ENCODE measurements around the gene CRHR2.
"Not testable (repeated sequence)": the region's sequence is repeated elsewhere in the genome, so short reads cannot be mapped to it uniquely, and the experiment has no call there.

The CRHR2 gene

GRCh38 chr7:30682212-30683083 is at the start of gene CRHR2:
Gene CRHR2 (minus strand): TSS chr7:30682456. CDS start chr7:30682280, 176 bp downstream.
- DNase-seq: peak in 1 of 2 donors; percentile 9

GRCh38 chr7:30731581-30731980 is 49.3 kb upstream of the CRHR2 start:
- DNase-seq: no peak

GRCh38 chr7:30730996-30731395 is 48.7 kb upstream of the CRHR2 start:
- no peak for DNase-seq

GRCh38 chr7:30730097-30730496 is 47.8 kb upstream of the CRHR2 start:
- DNase-seq: no peak

- no peak for DNase-seq
These were observed 47.4 kb upstream of the CRHR2 start for GRCh38 chr7:30729642-30730041.

GRCh38 chr7:30728591-30729100 is 46.4 kb upstream of the CRHR2 start:
- no peak for DNase-seq

- peak; percentile 19 to 36 for DNase-seq
These were observed 45.0 kb upstream of the CRHR2 start for GRCh38 chr7:30727061-30727945.

GRCh38 chr7:30726296-30727006 is 44.2 kb upstream of the CRHR2 start:
- DNase-seq: no peak

GRCh38 chr7:30723776-30724175 is 41.5 kb upstream of the CRHR2 start:
- no peak for DNase-seq

GRCh38 chr7:30722671-30723070 is 40.4 kb upstream of the CRHR2 start:
- DNase-seq: no peak

- no peak for DNase-seq
These were observed 39.9 kb upstream of the CRHR2 start for GRCh38 chr7:30722187-30722586.

GRCh38 chr7:30721211-30721610 is 39.0 kb upstream of the CRHR2 start:
- no peak for DNase-seq

GRCh38 chr7:30719434-30719833 is 37.2 kb upstream of the CRHR2 start:
- DNase-seq: not testable (repeated sequence)

GRCh38 chr7:30717181-30717580 is 34.9 kb upstream of the CRHR2 start:
- DNase-seq: no peak

GRCh38 chr7:30714129-30714528 is 31.9 kb upstream of the CRHR2 start:
- no peak for DNase-seq

GRCh38 chr7:30713392-30713791 is 31.1 kb upstream of the CRHR2 start:
- DNase-seq: no peak

GRCh38 chr7:30710669-30711068 is 28.4 kb upstream of the CRHR2 start:
- no peak for DNase-seq

GRCh38 chr7:30709549-30709948 is 27.3 kb upstream of the CRHR2 start:
- no peak for DNase-seq

GRCh38 chr7:30708983-30709382 is 26.7 kb upstream of the CRHR2 start:
- no peak for DNase-seq

GRCh38 chr7:30708412-30708811 is 26.2 kb upstream of the CRHR2 start:
- no peak for DNase-seq

GRCh38 chr7:30707391-30708357 is 25.4 kb upstream of the CRHR2 start:
- no peak for DNase-seq

GRCh38 chr7:30706908-30707307 is 24.7 kb upstream of the CRHR2 start:
- DNase-seq: no peak

Measured in activated CD4-positive, alpha-beta T cell treated with anti-CD3 and anti-CD28 coated beads for 4 hours (primary cell).